GM10266 (cell line): ENCODE results near the gene ATG4C.

ENCODE experiments used
- DNase-seq: peaks from one replicate; pipeline ENCODE4 v3.0.0; 2012; ENCODE audit errors: extremely low spot score
- CTCF ChIP-seq: IDR thresholded peaks from 2 replicates; pipeline ENCODE4 v1.5.1; 2012; ENCODE audit warnings: mild to moderate bottlenecking, low read depth; ENCODE audit not compliant: control insufficient read depth, insufficient read depth; ENCODE audit errors: missing control alignments

The ATG4C gene

DNA sequence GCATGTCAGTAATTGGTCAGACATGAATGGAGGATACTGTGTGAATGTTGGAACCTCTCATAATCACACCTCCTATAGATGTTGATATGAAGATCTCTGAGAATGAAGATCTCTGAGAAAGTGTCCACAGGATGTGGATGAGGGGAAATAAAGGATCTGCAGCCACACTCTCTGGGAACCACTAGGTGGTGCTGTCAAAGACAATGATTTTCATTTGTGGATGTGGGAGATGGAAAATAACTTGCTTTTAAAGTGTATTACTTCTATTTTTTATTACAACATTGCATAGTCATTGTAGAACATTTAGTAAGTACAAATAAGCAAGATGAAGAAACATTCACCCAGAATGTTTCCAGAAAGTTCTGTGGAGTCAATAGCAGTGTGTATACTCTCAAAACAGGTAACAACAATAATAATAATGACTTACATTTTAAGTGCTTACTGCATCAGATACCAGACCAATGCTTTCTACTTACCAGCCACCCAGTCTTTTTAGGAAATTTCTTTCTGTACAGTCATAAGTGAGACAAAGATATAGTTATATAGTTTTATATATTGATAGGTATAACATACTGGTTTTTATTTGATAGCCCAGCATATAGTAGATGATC is 128.2 kb downstream of the ATG4C start:
- peak; percentile 10 for DNase-seq
- TF ChIP-seq CTCF, result peak; percentile 76
